ENCODE data around the gene SSBP4.

DNA sequence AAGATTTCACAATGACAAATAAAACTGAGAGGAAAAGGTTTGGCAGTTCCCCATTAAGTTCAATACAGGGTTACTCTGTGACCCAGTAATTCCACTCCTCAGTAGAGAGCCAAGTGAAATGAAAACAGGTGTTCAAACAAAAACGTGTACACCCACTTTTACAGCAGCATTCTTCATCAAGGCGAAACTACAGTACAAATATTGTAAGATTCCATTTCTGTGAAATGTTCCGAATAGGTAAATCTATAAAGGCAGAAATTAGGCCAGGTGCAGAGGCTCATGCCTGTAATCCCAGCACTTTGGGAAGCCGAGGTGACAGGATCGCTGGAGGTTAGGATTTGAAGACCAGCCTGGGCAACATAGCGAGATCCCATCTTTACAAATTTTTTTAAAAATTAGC is 42.2 kb upstream of the SSBP4 start:
- TF ChIP-seq CTCF (IDR thresholded peaks at IDR 0.05; ENCODE audit: poor library complexity): no peak
- TF ChIP-seq EZH2phosphoT487 (IDR thresholded peaks at IDR 0.05; ENCODE audit: low read depth, severe bottlenecking, unreplicated experiment): no peak
- no peak for TF ChIP-seq EZH2 (IDR thresholded peaks at IDR 0.05; ENCODE audit: borderline replicate concordance)

Data from hepatocyte (in vitro differentiated cells).